Tibial artery (tissue), 4 donors: ENCODE measurements around the gene FAM168A.
"Not testable (repeated sequence)": the region's sequence is repeated elsewhere in the genome, so short reads cannot be mapped to it uniquely, and the experiment has no call there.

ENCODE experiments used
- DNase-seq, 2 donors: peaks; one replicate each; pipeline ENCODE4 v3.0.0-alpha.2; 2019
- H3K27ac ChIP-seq, 2 donors: fragments of 200-600 bp; sonication (generic) in 1 of 2; 1 replicate in 1 of 2; 2 replicates in 1 of 2; pipeline ENCODE4 v1.5.1; 2018 to 2019; ENCODE audit warnings: mild to moderate bottlenecking in 1 of 2
- H3K27me3 ChIP-seq, 2 donors: fragments of 200-600 bp; sonication (generic) in 1 of 2; one replicate each; pipeline versions ENCODE4 v1.5.1 to v1.6.0; 2016 to 2019
- H3K36me3 ChIP-seq, 3 donors: fragments of 200-600 bp; sonication (generic) in 2 of 3; one replicate each; pipeline ENCODE4 v1.5.1; 2016 to 2019; ENCODE audit warnings: mild to moderate bottlenecking in 2 of 3
- H3K4me1 ChIP-seq, 4 donors: fragments of 200-600 bp; sonication (generic) in 2 of 4; 1 replicate in 3 of 4; 2 replicates in 1 of 4; pipeline ENCODE4 v1.5.1; 2016 to 2019
- H3K4me3 ChIP-seq, 2 donors: fragments of 200-600 bp; sonication (generic) in 1 of 2; 1 replicate in 1 of 2; 2 replicates in 1 of 2; pipeline ENCODE4 v1.5.1; 2018 to 2019; ENCODE audit warnings: mild to moderate bottlenecking in 2 of 2
- H3K9me3 ChIP-seq, 3 donors: fragments of 200-600 bp; sonication (generic) in 1 of 3; one replicate each; pipeline ENCODE4 v1.5.1; 2016 to 2019
- intact Hi-C: fragments of 100-400 bp; cut with DNase I; formaldehyde crosslinking; loops from one replicate; pipeline ENCODE4 v1.15.0; 2023; ENCODE audit warnings: low total_unique reads
- TF ChIP-seq, protein P1 (sequence below), 2 experiments: fragments of 200-600 bp in 1 of 2; fragments of 450-650 bp in 1 of 2; IDR thresholded peaks; one replicate each; pipeline ENCODE4 v1.5.1; 2017 to 2019; ENCODE audit warnings: antibody characterized with exemption in 2 of 2, mild to moderate bottlenecking in 1 of 2, moderate library complexity in 1 of 2

Gene FAM168A

GRCh38 chr11:73475549-73476095 lies 122.3 kb downstream of the FAM168A start:
- Histone ChIP-seq H3K27me3 (no peaks in the 10 kb centered on the region), H3K36me3 (no peaks in the 10 kb centered on the region), H3K4me3 (no peak overlapping the region), H3K4me1 (peaks cover 0 to 3% (median 0%) of the 10 kb centered on the region in 4 donors), H3K27ac (no peak overlapping the region), H3K9me3 (peaks cover 3 to 11% (median 5%) of the 10 kb centered on the region in 3 donors)
- intact Hi-C loops: no loop called here
- TF ChIP-seq, protein P1, sequence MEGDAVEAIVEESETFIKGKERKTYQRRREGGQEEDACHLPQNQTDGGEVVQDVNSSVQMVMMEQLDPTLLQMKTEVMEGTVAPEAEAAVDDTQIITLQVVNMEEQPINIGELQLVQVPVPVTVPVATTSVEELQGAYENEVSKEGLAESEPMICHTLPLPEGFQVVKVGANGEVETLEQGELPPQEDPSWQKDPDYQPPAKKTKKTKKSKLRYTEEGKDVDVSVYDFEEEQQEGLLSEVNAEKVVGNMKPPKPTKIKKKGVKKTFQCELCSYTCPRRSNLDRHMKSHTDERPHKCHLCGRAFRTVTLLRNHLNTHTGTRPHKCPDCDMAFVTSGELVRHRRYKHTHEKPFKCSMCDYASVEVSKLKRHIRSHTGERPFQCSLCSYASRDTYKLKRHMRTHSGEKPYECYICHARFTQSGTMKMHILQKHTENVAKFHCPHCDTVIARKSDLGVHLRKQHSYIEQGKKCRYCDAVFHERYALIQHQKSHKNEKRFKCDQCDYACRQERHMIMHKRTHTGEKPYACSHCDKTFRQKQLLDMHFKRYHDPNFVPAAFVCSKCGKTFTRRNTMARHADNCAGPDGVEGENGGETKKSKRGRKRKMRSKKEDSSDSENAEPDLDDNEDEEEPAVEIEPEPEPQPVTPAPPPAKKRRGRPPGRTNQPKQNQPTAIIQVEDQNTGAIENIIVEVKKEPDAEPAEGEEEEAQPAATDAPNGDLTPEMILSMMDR (IDR thresholded peaks at IDR 0.05): no peak
- DNase-seq: no peak

DNA sequence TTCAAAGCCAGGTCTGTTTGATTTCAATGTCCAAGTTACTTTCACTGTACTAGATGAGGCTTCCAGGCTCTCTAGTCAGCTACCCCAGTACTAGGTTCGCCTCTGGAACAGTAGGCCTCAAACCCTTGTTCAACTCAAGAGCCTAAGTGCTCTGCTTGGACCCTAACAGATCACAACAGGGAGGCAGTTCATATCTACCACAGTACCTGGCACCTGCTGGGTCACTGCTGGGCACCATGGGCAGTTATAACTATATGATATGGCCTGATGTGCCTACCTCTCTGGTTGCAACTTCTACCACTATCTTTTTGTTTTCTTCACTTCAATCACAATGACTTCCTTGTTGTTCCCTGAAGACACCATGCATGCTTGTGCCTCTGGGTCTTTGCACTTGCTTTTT lies 124.7 kb downstream of the FAM168A start:
- intact Hi-C loops: no loop called here
- no peak for DNase-seq
- TF ChIP-seq, protein P1 (IDR thresholded peaks at IDR 0.05): no peak
- H3K9me3 ChIP-seq: peaks cover 3 to 11% (median 5%) of the 10 kb centered on the region in 3 donors
- no peaks in the 10 kb centered on the region for H3K27me3 ChIP-seq
- peaks cover 0 to 25% (median 17%) of the 10 kb centered on the region in 4 donors for H3K4me1 ChIP-seq
- no peak overlapping the region for H3K27ac ChIP-seq
- H3K36me3 ChIP-seq: no peaks in the 10 kb centered on the region
- no peak overlapping the region for H3K4me3 ChIP-seq

GRCh38 chr11:73470036-73470612 lies 127.8 kb downstream of the FAM168A start:
- H3K36me3 ChIP-seq, H3K27me3 ChIP-seq, H3K9me3 ChIP-seq, intact Hi-C loops, DNase-seq: not testable (repeated sequence)
- Histone ChIP-seq H3K4me3 (peak overlapping the region; percentile 7 to 29), H3K27ac (peak overlapping the region; percentile 67 to 76), H3K4me1 (peaks cover 0 to 39% (median 26%) of the 10 kb centered on the region in 4 donors)

GRCh38 chr11:73469401-73469800 lies 128.5 kb downstream of the FAM168A start:
- H3K4me3 ChIP-seq: peak overlapping the region; percentile 7 to 29
- H3K9me3 ChIP-seq: no peaks in the 10 kb centered on the region
- no peaks in the 10 kb centered on the region for H3K36me3 ChIP-seq
- peaks cover 0 to 39% (median 26%) of the 10 kb centered on the region in 4 donors for H3K4me1 ChIP-seq
- intact Hi-C loops: no loop called here
- TF ChIP-seq, protein P1 (IDR thresholded peaks at IDR 0.05): no peak
- H3K27me3 ChIP-seq: no peaks in the 10 kb centered on the region
- DNase-seq: peak; percentile 40 to 66
- H3K27ac ChIP-seq: peak overlapping the region; percentile 67 to 76

GRCh38 chr11:73468590-73469161 lies 129.2 kb downstream of the FAM168A start:
- intact Hi-C loops: no loop called here
- TF ChIP-seq, protein P1 (IDR thresholded peaks at IDR 0.05): no peak
- Histone ChIP-seq H3K27ac (peak overlapping the region; percentile 67 to 76), H3K4me3 (no peak overlapping the region), H3K27me3 (no peaks in the 10 kb centered on the region), H3K4me1 (peaks cover 0 to 39% (median 26%) of the 10 kb centered on the region in 4 donors), H3K9me3 (no peaks in the 10 kb centered on the region), H3K36me3 (no peaks in the 10 kb centered on the region)
- DNase-seq: no peak

DNA sequence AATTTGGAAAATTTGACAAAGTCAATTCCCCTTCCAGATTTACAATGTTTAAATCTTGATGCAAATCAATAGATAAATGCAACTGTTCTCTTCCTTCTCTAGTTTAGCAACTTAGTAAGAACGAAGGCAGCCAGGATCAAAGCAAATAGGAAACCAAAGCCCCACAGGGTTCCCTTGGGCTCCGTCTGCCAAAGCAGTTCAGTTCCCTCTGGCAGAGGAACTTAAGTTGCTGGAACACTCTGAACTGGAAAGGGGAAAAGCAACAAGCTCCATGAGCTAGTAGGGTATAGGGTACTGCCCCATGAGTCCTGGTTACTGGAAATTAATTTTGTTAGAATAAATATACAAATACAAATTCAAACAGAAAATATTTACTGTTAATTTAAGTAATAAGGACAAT lies 130.4 kb downstream of the FAM168A start:
- intact Hi-C loops: no loop called here
- Histone ChIP-seq H3K27ac (peak overlapping the region; percentile 67 to 76), H3K9me3 (no peaks in the 10 kb centered on the region), H3K4me1 (peaks cover 0 to 45% (median 26%) of the 10 kb centered on the region in 4 donors), H3K36me3 (no peaks in the 10 kb centered on the region), H3K27me3 (no peaks in the 10 kb centered on the region), H3K4me3 (no peak overlapping the region)
- DNase-seq: peak; percentile 48 to 70
- TF ChIP-seq, protein P1 (IDR thresholded peaks at IDR 0.05): no peak
